K562 (cell line): Measurements from ENCODE around the gene PSME1. TPM values are rescaled to one million over a fixed set of nuclear protein-coding genes. Genes with fewer than 3 reads are reported as not detected.

Experiments used
- ADNP ChIP-seq: fragments of 200-800 bp; sonication (Bioruptor generic); IDR thresholded peaks from 2 replicates; pipeline ENCODE4 v1.6.1; 2016; ENCODE audit warnings: missing genetic modification characterization, missing compliant biosample characterization
- ATF3 ChIP-seq, 2 experiments: fragments of 450-650 bp in 1 of 2; sonication (generic) in 1 of 2; formaldehyde crosslinking in 1 of 2; IDR thresholded peaks in 1 of 2; conservative IDR thresholded peaks in 1 of 2; 2 replicates each; pipeline versions ENCODE4 v1.6.1 to v1.8.1; 2016 to 2023; ENCODE audit warnings: mild to moderate bottlenecking in 2 of 2, moderate library complexity in 2 of 2, inconsistent platforms in 1 of 2, missing genetic modification reagents in 1 of 2
- CTCFL ChIP-seq: IDR thresholded peaks from 2 replicates; pipeline ENCODE4 v1.6.1; 2011; ENCODE audit warnings: borderline replicate concordance, low read depth, mild to moderate bottlenecking, moderate library complexity, low read length; ENCODE audit not compliant: insufficient read depth, poor library complexity, severe bottlenecking
- E4F1 ChIP-seq: fragments of 250-450 bp; sonication (Bioruptor Pico); IDR thresholded peaks from 2 replicates; pipeline ENCODE4 v1.5.0; 2021; ENCODE audit warnings: mild to moderate bottlenecking, borderline replicate concordance
- EWSR1 ChIP-seq: fragments of 450-650 bp; IDR thresholded peaks from 2 replicates; pipeline ENCODE4 v1.6.1; 2018; ENCODE audit warnings: borderline replicate concordance, mild to moderate bottlenecking, low read depth, moderate library complexity; ENCODE audit not compliant: partially characterized antibody
- HDAC2 ChIP-seq: fragments of 450-650 bp; IDR thresholded peaks from 2 replicates; pipeline ENCODE4 v1.6.1; 2016; ENCODE audit warnings: mild to moderate bottlenecking
- KLF6 ChIP-seq: fragments of 250-450 bp; sonication (Bioruptor Pico); IDR thresholded peaks from 2 replicates; pipeline ENCODE4 v1.4.0; 2020; ENCODE audit warnings: mild to moderate bottlenecking, moderate library complexity, borderline replicate concordance
- MLLT1 ChIP-seq, 2 experiments: fragments of 450-650 bp; IDR thresholded peaks; 2 replicates each; pipeline ENCODE4 v1.6.1; 2016
- MTA2 ChIP-seq: fragments of 450-650 bp; IDR thresholded peaks from 2 replicates; pipeline ENCODE4 v1.6.1; 2016; ENCODE audit warnings: low read depth
- NRF1 ChIP-seq, 2 experiments: fragments of 450-650 bp; IDR thresholded peaks in 1 of 2; conservative IDR thresholded peaks in 1 of 2; 2 replicates each; pipeline ENCODE4 v1.6.1; 2014; ENCODE audit warnings: mild to moderate bottlenecking in 2 of 2
- POLR2AphosphoS2 ChIP-seq: IDR thresholded peaks from 2 replicates; pipeline ENCODE4 v1.6.1; 2012; ENCODE audit warnings: low read length, improper control_type of control experiment
- SETDB1 ChIP-seq: IDR thresholded peaks from one replicate; pipeline ENCODE4 v1.6.1; 2012; ENCODE audit warnings: low read length, control low read depth, inconsistent platforms
- SREBF2 ChIP-seq: sonication (generic); formaldehyde crosslinking; IDR thresholded peaks from 2 replicates; pipeline ENCODE4 v1.4.0; 2020; ENCODE audit warnings: mild to moderate bottlenecking, missing genetic modification reagents
- ZNF124 ChIP-seq: sonication (generic); formaldehyde crosslinking; IDR thresholded peaks from 2 replicates; pipeline ENCODE4 v1.8.1; 2022; ENCODE audit warnings: missing genetic modification reagents
- ZNF134 ChIP-seq: fragments of 250-450 bp; sonication (Bioruptor Pico); conservative IDR thresholded peaks from 2 replicates; pipeline ENCODE4 v1.4.0; 2020
- ZNF347 ChIP-seq: fragments of 450-650 bp; formaldehyde crosslinking; IDR thresholded peaks from 2 replicates; pipeline ENCODE4 v1.4.0; 2020; ENCODE audit warnings: low read depth, mild to moderate bottlenecking, moderate library complexity
- polyA plus RNA-seq, 8 experiments: library from polyadenylated mRNA; depleted of rRNA in 4 of 8; stranded (reverse) in 5 of 8; unstranded in 3 of 8; fragments of >200 nt; fragmentation: Nextera tagmentation in 2 of 8; fragmentation: Illumina TruSeq in 1 of 8; extraction: Ambion mirVana in 2 of 8; extraction: Trizol in 1 of 8; gene quantifications; 2 replicates each; pipeline versions ENCODE4 v1.2.1 to v1.2.3, GENCODE V29; 2011 to 2014; ENCODE audit warnings: inconsistent platforms in 1 of 8, missing spikeins in 1 of 8
- total RNA-seq, 7 experiments: library from RNA; depleted of rRNA in 6 of 7; stranded (reverse); fragments of >200 nt in 6 of 7; fragmentation: Illumina TruSeq in 2 of 7; extraction: Trizol in 2 of 7; gene quantifications; 2 replicates each; pipeline versions ENCODE4 v1.2.1 to v1.2.3, GENCODE V29; 2011 to 2021; ENCODE audit warnings: low replicate concordance in 1 of 7
- TF ChIP-seq, protein P1 (sequence below): fragments of 250-450 bp; sonication (Bioruptor Pico); IDR thresholded peaks from 2 replicates; pipeline ENCODE4 v1.5.0; 2020; ENCODE audit warnings: mild to moderate bottlenecking, borderline replicate concordance

Gene PSME1
- total and polyA plus RNA-seq, 9 of the 15 experiments (the other 6 are each of a cell fraction or from before 2014, with no cell fraction given), result 20.3 to 180 (median 67.5) TPM

- TF ChIP-seq, protein P1, sequence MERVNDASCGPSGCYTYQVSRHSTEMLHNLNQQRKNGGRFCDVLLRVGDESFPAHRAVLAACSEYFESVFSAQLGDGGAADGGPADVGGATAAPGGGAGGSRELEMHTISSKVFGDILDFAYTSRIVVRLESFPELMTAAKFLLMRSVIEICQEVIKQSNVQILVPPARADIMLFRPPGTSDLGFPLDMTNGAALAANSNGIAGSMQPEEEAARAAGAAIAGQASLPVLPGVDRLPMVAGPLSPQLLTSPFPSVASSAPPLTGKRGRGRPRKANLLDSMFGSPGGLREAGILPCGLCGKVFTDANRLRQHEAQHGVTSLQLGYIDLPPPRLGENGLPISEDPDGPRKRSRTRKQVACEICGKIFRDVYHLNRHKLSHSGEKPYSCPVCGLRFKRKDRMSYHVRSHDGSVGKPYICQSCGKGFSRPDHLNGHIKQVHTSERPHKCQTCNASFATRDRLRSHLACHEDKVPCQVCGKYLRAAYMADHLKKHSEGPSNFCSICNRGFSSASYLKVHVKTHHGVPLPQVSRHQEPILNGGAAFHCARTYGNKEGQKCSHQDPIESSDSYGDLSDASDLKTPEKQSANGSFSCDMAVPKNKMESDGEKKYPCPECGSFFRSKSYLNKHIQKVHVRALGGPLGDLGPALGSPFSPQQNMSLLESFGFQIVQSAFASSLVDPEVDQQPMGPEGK (CRISPR knock-in tag), result no peak
- TF ChIP-seq ZNF347 (CRISPR knock-in tag) (no peak), ZNF134 (no peak), MTA2 (no peak), HDAC2 (no peak), SETDB1 (no peak), KLF6 (CRISPR knock-in tag) (peak; percentile 69; the same call in 1 of the 2 replicates), SREBF2 (CRISPR knock-in tag) (no peak), POLR2AphosphoS2 (peak; percentile 22; the same call in 1 of the 2 replicates), NRF1 (conservative IDR thresholded peaks at IDR 0.05 in 1 of 2, IDR thresholded peaks at IDR 0.05 in 1 of 2) (peak; percentile 46 to 50; a peak in 3 of 4 replicates), ADNP (no peak), CTCFL (no peak), EWSR1 (no peak), ATF3 (IDR thresholded peaks at IDR 0.05) (peak; percentile 86), ATF3 (CRISPR knock-in tag; conservative IDR thresholded peaks at IDR 0.05) (no peak), ZNF124 (CRISPR knock-in tag) (no peak), MLLT1 (IDR thresholded peaks at IDR 0.05) (peak in 1 of 2 experiments; percentile 75; a peak in 2 of 4 replicates), E4F1 (CRISPR knock-in tag) (no peak)
Measured at GRCh38 chr14:24093901-24094840, 41.8 kb upstream of the PSME1 start, which contains the start of gene PCK2 (continued).
